GM19395 (cell line): ENCODE data around the gene ZFAND6.
"Not testable (repeated sequence)": the region's sequence is repeated elsewhere in the genome, so short reads cannot be mapped to it uniquely, and the experiment has no call there.

Experiments
- ATAC-seq: cut with Tn5 transposase; IDR thresholded peaks from one replicate; pipeline ENCODE4 v1.9.1; 2021; ENCODE audit warnings: mild to moderate bottlenecking, moderate library complexity; ENCODE audit not compliant: unreplicated experiment

Gene ZFAND6

GRCh38 chr15:80095969-80096368, 36.5 kb downstream of the ZFAND6 start:
- no peak for ATAC-seq

GRCh38 chr15:80098341-80098740, 38.9 kb downstream of the ZFAND6 start:
- ATAC-seq: no peak

- peak; percentile 70 for ATAC-seq
Measured at GRCh38 chr15:80099241-80099640, 39.8 kb downstream of the ZFAND6 start.

- peak; percentile 83 for ATAC-seq
Measured at GRCh38 chr15:80099662-80100061, 40.2 kb downstream of the ZFAND6 start.

GRCh38 chr15:80100247-80100646, 40.8 kb downstream of the ZFAND6 start:
- no peak for ATAC-seq

- ATAC-seq: no peak
Measured at GRCh38 chr15:80105193-80105592, 45.7 kb downstream of the ZFAND6 start.

GRCh38 chr15:80105595-80105994, 46.1 kb downstream of the ZFAND6 start:
- no peak for ATAC-seq

- no peak for ATAC-seq
Measured at GRCh38 chr15:80106051-80106450, 46.6 kb downstream of the ZFAND6 start.

GRCh38 chr15:80107204-80107603, 47.7 kb downstream of the ZFAND6 start:
- no peak for ATAC-seq

- ATAC-seq: no peak
Measured at GRCh38 chr15:80107774-80108173, 48.3 kb downstream of the ZFAND6 start.

GRCh38 chr15:80109388-80109787, 49.9 kb downstream of the ZFAND6 start:
- ATAC-seq: no peak

GRCh38 chr15:80110920-80111319, 51.4 kb downstream of the ZFAND6 start:
- no peak for ATAC-seq

- no peak for ATAC-seq
Measured at GRCh38 chr15:80114114-80114513, 54.6 kb downstream of the ZFAND6 start.

- ATAC-seq: no peak
Measured at GRCh38 chr15:80115021-80115420, 55.5 kb downstream of the ZFAND6 start.

GRCh38 chr15:80118956-80119355, 59.5 kb downstream of the ZFAND6 start:
- ATAC-seq: no peak

GRCh38 chr15:80120636-80121035, 61.2 kb downstream of the ZFAND6 start:
- ATAC-seq: no peak

- ATAC-seq: no peak
Measured at GRCh38 chr15:80121546-80121945, 62.1 kb downstream of the ZFAND6 start.

- no peak for ATAC-seq
Measured at GRCh38 chr15:80123034-80123433, 63.6 kb downstream of the ZFAND6 start.

GRCh38 chr15:80127253-80127652, 67.8 kb downstream of the ZFAND6 start:
- ATAC-seq: not testable (repeated sequence)

- ATAC-seq: no peak
Measured at GRCh38 chr15:80127911-80128310, 68.4 kb downstream of the ZFAND6 start.

GRCh38 chr15:80132382-80132781, 72.9 kb downstream of the ZFAND6 start:
- ATAC-seq: no peak

- no peak for ATAC-seq
Measured at GRCh38 chr15:80136854-80137253, 77.4 kb downstream of the ZFAND6 start.

GRCh38 chr15:80138961-80139360, 79.5 kb downstream of the ZFAND6 start:
- no peak for ATAC-seq

GRCh38 chr15:80140909-80141308, 81.4 kb downstream of the ZFAND6 start:
- ATAC-seq: no peak
